Skeletal muscle tissue (tissue), 4 donors: Measurements from ENCODE around the gene PDE11A. TPM values are rescaled to one million over a fixed set of nuclear protein-coding genes. Genes with fewer than 3 reads are reported as not detected.

Source experiments
- H3K27ac ChIP-seq: one replicate; pipeline ENCODE4 v1.7.0; 2013; ENCODE audit warnings: mild to moderate bottlenecking, low read depth, low read length, inconsistent platforms
- H3K27me3 ChIP-seq, 3 donors: one replicate each; pipeline ENCODE4 v1.7.0; 2013; ENCODE audit warnings: low read length in 3 of 3; ENCODE audit not compliant: control insufficient read depth in 3 of 3, insufficient read depth in 3 of 3
- H3K36me3 ChIP-seq, 3 donors: one replicate each; pipeline ENCODE4 v1.7.0; 2013; ENCODE audit warnings: low read length in 3 of 3; ENCODE audit not compliant: control insufficient read depth in 3 of 3, insufficient read depth in 3 of 3
- H3K4me1 ChIP-seq, 3 donors: one replicate each; pipeline ENCODE4 v1.7.0; 2013; ENCODE audit warnings: low read length in 3 of 3, mild to moderate bottlenecking in 3 of 3; ENCODE audit not compliant: control insufficient read depth in 3 of 3, insufficient read depth in 3 of 3
- H3K4me3 ChIP-seq, 3 donors: one replicate each; pipeline ENCODE4 v1.7.0; 2013; ENCODE audit warnings: low read length in 3 of 3
- H3K9ac ChIP-seq, 3 donors: one replicate each; pipeline ENCODE4 v1.7.0; 2013; ENCODE audit warnings: low read length in 3 of 3, mild to moderate bottlenecking in 3 of 3, moderate library complexity in 2 of 3, low read depth in 1 of 3
- H3K9me3 ChIP-seq, 3 donors: one replicate each; pipeline ENCODE4 v1.7.0; 2013; ENCODE audit warnings: low read length in 3 of 3; ENCODE audit not compliant: control insufficient read depth in 3 of 3
- total RNA-seq: library from RNA; depleted of rRNA; stranded (reverse); fragments of >200 nt; gene quantifications from one replicate; pipeline ENCODE4 v1.2.3, GENCODE V29; 2014
- donor health status: Osteomylitis.

Gene PDE11A
- total RNA-seq, 1 donor from 2014 or later = 1.0 TPM

- Histone ChIP-seq H3K9me3 (no peaks in the 10 kb centered on the region), H3K4me3 (no peak overlapping the region), H3K27me3 (no peaks in the 10 kb centered on the region), H3K27ac (no peak overlapping the region), H3K4me1 (peaks cover 4 to 12% (median 8%) of the 10 kb centered on the region in 3 donors), H3K36me3 (no peaks in the 10 kb centered on the region), H3K9ac (no peak overlapping the region)
These were observed 181.0 kb downstream of the PDE11A start for GRCh38 chr2:177891533-177891932.

- no peaks in the 10 kb centered on the region for H3K27me3 ChIP-seq
- H3K36me3 ChIP-seq = no peaks in the 10 kb centered on the region
- peaks cover 15 to 18% (median 17%) of the 10 kb centered on the region in 3 donors for H3K4me1 ChIP-seq
- no peak overlapping the region for H3K9ac ChIP-seq
- no peaks in the 10 kb centered on the region for H3K9me3 ChIP-seq
- H3K4me3 ChIP-seq = no peak overlapping the region
- H3K27ac ChIP-seq = peak overlapping the region; percentile 48
These were observed 182.6 kb downstream of the PDE11A start for GRCh38 chr2:177889818-177890460.

DNA sequence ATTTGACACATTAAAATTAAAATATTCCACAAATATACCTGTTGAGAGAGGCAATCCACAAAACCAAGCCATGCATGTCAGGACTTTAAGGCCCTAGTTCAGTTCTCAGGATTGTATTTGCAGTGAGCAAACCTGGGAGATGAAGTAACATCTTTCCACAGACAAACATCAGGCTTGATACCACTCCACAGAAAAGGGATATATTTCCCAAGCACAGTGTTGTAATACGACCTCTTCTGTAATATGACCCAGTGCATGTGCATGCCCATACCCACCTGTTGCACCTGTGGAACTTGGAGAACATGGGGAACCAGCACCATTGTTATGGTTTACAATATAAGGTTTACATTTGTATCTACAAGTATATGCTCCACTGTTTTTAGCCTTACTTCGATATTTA is 184.0 kb downstream of the PDE11A start:
- H3K4me1 ChIP-seq = peaks cover 15 to 18% (median 17%) of the 10 kb centered on the region in 3 donors

GRCh38 chr2:177887722-177888121 is 184.9 kb downstream of the PDE11A start:
- H3K9me3 ChIP-seq = no peaks in the 10 kb centered on the region
- H3K9ac ChIP-seq = no peak overlapping the region
- peak overlapping the region in 2 of 3 donors; percentile 17 to 52 for H3K4me3 ChIP-seq
- no peaks in the 10 kb centered on the region for H3K36me3 ChIP-seq
- H3K27ac ChIP-seq = peak overlapping the region; percentile 32
- H3K27me3 ChIP-seq = no peaks in the 10 kb centered on the region
- peaks cover 17 to 18% (median 17%) of the 10 kb centered on the region in 3 donors for H3K4me1 ChIP-seq

More for the DNA sequence above, 184.0 kb downstream of the PDE11A start:
- H3K4me3 ChIP-seq = peak overlapping the region in 1 of 3 donors; percentile 52
- no peaks in the 10 kb centered on the region for H3K27me3 ChIP-seq
- H3K9me3 ChIP-seq = no peaks in the 10 kb centered on the region
- no peak overlapping the region for H3K9ac ChIP-seq
- H3K36me3 ChIP-seq = no peaks in the 10 kb centered on the region
- H3K27ac ChIP-seq = no peak overlapping the region

- H3K27me3 ChIP-seq = no peaks in the 10 kb centered on the region
- H3K4me3 ChIP-seq = peak overlapping the region in 1 of 3 donors; percentile 45
- H3K9ac ChIP-seq = peak overlapping the region in 2 of 3 donors; percentile 28 to 60
- peaks cover 18 to 20% (median 19%) of the 10 kb centered on the region in 3 donors for H3K4me1 ChIP-seq
- H3K27ac ChIP-seq = peak overlapping the region; percentile 68
- H3K9me3 ChIP-seq = no peaks in the 10 kb centered on the region
- no peaks in the 10 kb centered on the region for H3K36me3 ChIP-seq
These were observed 185.8 kb downstream of the PDE11A start for GRCh38 chr2:177886824-177887223.

DNA sequence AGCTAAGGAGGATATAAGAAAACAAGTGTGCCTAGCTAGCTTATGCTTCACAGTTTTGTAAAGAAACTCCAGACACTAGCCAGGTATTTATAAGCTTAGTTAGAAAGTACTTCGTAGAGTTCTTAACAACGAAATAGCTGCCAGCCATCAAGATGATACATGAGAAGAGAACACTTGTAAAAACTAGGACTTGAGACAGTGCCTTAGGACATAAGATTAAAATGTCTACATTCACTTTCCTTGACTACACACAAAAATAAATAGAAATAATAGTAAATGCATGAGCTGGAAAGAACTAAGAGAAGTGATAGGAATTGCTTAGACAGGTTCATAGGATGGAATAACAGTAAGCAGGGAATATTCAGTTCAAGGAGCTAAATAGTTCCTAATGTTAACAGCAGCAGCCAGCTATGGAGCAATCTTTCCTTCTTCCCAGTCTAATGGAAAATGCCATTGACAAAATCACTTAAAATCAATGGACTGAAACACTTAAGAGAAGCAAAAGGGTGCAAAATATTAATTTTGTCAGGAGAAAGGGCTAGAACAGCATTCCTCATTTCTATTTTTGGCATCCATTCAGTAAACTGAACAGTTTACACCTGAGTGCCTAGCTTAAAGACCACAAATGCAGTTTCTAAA is 186.6 kb downstream of the PDE11A start:
- Histone ChIP-seq H3K9me3 (no peaks in the 10 kb centered on the region), H3K4me3 (peak overlapping the region in 1 of 3 donors; percentile 45), H3K4me1 (peaks cover 18 to 24% (median 24%) of the 10 kb centered on the region in 3 donors), H3K27me3 (no peaks in the 10 kb centered on the region), H3K9ac (peak overlapping the region in 2 of 3 donors; percentile 28 to 60), H3K27ac (peak overlapping the region; percentile 14), H3K36me3 (no peaks in the 10 kb centered on the region)

GRCh38 chr2:177883177-177883576 is 189.4 kb downstream of the PDE11A start:
- H3K27me3 ChIP-seq = no peaks in the 10 kb centered on the region
- peak overlapping the region; percentile 22 for H3K27ac ChIP-seq
- no peaks in the 10 kb centered on the region for H3K36me3 ChIP-seq
- no peaks in the 10 kb centered on the region for H3K9me3 ChIP-seq
- H3K4me3 ChIP-seq = no peak overlapping the region
- H3K9ac ChIP-seq = no peak overlapping the region
- peaks cover 20 to 25% (median 23%) of the 10 kb centered on the region in 3 donors for H3K4me1 ChIP-seq

DNA sequence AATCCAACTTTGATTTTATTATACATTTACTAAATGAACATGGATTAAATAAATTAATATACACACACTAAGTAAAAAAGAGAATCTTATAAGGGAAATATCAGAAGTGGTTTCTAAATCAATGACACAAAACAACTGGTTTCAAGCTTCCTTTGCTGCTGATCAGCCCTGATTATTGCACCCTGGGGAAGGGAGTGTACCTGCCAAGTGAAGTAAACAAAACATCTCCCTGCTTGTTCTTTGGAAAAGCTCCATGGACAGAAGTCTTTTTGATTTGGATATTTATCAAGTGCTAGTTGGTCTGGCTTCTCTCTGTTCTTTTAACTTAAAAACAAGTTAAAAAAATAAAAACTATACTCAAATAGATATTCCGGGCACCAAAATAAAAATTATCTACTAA is 190.1 kb downstream of the PDE11A start:
- Histone ChIP-seq H3K27ac (no peak overlapping the region), H3K27me3 (no peaks in the 10 kb centered on the region), H3K9ac (no peak overlapping the region), H3K36me3 (no peaks in the 10 kb centered on the region), H3K9me3 (no peaks in the 10 kb centered on the region), H3K4me3 (no peak overlapping the region), H3K4me1 (peaks cover 16 to 24% (median 23%) of the 10 kb centered on the region in 3 donors)

DNA sequence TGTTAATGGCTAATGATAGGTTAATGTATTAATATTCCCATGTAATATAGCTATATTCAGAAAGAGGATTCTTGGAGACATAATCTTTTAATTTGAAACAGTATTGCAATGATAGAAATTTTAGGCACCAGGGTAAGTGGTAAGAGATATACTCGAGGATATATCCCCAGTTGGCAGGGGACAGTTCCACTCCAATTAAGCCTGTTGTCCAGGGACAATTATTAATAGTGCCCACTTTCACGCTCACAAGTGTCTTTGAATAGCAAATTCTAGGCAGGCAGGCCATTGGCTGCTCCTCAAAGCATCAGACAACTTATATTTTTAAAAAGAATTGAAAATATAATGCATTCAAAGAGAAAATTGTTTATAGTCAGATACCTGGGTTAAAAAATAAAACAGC is 190.7 kb downstream of the PDE11A start:
- H3K27ac ChIP-seq = peak overlapping the region; percentile 3
- H3K4me3 ChIP-seq = no peak overlapping the region
- no peak overlapping the region for H3K9ac ChIP-seq
- H3K36me3 ChIP-seq = no peaks in the 10 kb centered on the region
- peaks cover 15 to 23% (median 21%) of the 10 kb centered on the region in 3 donors for H3K4me1 ChIP-seq
- no peaks in the 10 kb centered on the region for H3K9me3 ChIP-seq
- no peaks in the 10 kb centered on the region for H3K27me3 ChIP-seq

GRCh38 chr2:177881008-177881747 is 191.4 kb downstream of the PDE11A start:
- Histone ChIP-seq H3K9ac (no peak overlapping the region), H3K27me3 (no peaks in the 10 kb centered on the region), H3K27ac (no peak overlapping the region), H3K4me3 (no peak overlapping the region), H3K4me1 (peaks cover 10 to 21% (median 20%) of the 10 kb centered on the region in 3 donors), H3K9me3 (no peaks in the 10 kb centered on the region), H3K36me3 (no peaks in the 10 kb centered on the region)
